ENCODE data around the gene RBM7.

The RBM7 gene

GRCh38 chr11:114400216-114400914 lies at the start of gene RBM7, which contains the start of gene C11orf71:
Gene RBM7, plus strand, starts transcription at chr11:114400666. Its CDS starts 6 bp downstream, at chr11:114400672.
Gene C11orf71, minus strand, starts transcription at chr11:114400511. Its CDS starts 180 bp downstream, at chr11:114400331.
- peak; percentile 97 to 98 for DNase-seq

GRCh38 chr11:114353443-114353842 lies 47.0 kb upstream of the RBM7 start:
- DNase-seq: no peak

- no peak for DNase-seq
These were observed 46.4 kb upstream of the RBM7 start for GRCh38 chr11:114354076-114354475.

DNA sequence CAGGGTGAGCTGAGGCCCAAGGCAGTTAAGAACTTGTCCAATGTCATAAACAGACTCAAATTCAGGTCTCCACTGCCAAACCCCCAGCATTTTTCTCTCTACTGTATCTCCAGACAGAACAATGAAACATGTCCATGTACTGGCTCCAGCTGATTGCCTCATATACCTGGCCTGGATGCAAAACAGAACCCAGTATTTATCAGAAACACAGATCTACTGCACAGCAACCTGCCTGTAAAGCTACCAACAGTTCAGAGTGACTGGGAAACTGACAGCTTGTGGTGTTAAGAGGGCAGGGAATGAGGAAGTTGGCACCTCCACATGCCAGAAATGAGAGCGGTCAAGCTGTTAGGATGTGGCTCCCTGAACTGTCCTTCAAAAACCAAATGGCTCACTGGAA lies 41.8 kb upstream of the RBM7 start:
- no peak for DNase-seq

GRCh38 chr11:114359342-114359741 lies 41.1 kb upstream of the RBM7 start:
- no peak for DNase-seq

- no peak for DNase-seq
These were observed 38.1 kb upstream of the RBM7 start for GRCh38 chr11:114362326-114362725.

GRCh38 chr11:114362958-114363357 lies 37.5 kb upstream of the RBM7 start:
- DNase-seq: no peak

GRCh38 chr11:114366331-114367243 lies 33.9 kb upstream of the RBM7 start:
- no peak for DNase-seq

DNA sequence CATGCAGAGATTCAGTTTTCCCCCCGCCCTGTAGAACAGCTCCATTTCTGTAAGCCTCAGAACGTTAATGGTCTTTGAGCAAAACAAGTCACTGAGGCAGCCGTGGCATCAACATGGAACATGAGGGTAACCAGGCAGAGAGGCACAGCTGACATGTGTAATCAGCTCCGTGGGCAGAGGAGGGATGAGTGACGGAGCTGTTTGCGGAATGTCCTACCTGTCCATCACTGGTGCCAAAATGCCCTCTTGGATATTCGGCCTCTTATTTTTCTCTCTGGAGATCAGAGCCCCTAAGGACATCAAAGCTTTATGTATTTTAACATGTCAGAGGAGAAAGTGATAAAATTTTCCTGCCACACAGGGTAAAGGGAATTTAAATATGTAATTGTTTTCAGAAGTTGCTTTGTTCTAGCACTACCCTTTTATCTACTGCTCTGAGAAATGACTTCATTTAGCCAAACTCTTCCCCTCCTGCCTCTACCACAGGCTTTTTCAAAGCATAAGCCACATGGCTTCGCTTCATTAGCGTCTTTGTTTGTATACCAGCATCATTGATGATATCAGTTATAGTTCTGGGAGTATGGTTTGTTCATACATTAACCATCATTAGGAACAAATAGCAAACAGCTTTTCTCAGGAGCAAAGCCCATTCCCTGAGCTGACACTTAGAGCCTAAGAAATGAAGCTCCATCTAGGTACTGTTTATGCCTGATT lies 33.1 kb upstream of the RBM7 start:
- DNase-seq: no peak

GRCh38 chr11:114368918-114369680 lies 31.4 kb upstream of the RBM7 start:
- no peak for DNase-seq

DNA sequence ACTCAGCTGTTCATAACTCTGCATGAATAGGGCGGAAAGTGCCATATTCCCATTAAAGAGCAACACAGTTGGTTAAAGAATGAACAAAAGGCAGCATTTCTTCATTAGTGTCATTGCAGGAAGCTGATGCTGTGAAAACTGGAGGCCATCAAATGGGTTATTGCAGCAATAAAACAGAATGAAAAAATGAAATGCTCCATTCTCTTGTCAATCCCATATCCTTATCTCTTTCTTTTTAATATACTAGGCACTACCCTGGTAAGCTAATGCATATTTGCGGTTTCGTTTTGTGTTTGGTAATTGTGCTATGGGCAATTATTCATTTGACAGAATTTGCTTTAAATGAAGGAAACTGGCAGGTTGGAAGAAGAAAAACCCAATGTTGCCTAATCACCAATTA lies 25.4 kb upstream of the RBM7 start:
- no peak for DNase-seq

DNA sequence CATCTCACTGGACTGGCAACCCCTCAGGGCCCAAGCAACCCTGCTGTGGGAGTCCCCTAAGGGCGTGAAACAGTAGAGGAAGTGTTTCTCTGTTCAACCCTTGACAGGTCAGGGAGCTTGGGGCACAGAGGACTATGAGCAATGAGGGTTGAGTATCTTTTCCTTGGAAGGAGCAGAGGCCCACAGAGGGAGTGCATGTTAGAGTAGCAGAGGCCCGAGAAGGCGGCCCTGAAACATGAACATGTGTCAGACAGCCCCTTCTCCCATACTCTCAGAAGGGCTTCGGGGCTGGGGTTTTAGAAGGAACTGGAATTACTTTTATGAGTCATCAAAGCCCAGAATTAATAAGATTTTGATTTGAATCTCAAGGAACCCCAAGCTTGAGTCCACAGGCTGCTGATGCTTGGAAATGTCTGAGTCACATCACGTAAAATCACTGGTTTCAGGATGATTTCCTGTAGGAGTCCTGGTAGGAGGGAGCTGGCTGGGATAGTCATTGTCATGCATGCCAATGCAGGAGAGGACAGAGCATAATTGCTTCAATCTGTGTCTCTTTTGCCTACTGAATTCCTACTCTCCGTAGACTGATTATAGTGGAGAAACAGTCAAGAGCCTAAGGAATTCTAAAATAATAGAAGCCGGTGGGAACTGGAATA lies 22.7 kb upstream of the RBM7 start:
- DNase-seq: no peak

DNA sequence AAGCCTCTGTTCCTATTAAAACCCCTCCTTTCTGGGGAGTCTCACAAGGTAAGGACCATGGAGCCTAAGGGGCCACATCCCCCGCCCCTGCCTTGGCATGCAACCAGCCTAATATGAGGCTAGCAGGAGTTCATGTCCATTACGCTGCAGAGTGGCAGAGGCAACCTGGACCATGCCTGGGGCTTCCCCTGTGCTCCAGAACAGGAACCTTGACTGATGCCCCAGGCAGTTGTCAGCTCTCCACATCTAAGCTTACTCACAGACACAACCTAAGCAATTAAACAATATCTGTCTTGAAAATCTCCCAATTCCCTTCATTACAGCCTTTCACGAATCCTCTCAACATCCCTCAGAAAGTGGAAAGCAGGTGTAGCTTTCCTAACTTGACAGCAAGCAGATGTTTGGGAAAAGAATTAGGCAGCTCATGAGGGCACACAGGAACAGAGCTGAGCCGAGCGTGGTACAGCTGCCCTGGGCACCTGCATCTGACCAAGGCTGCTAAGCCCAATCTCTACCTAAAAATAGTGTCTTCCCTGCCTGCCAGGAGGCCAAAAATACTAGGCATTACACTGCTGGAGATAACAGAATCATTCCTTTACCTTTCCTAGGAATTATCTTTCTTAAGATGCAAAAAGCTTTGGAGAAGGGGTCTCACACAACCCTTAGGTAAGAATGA lies 20.9 kb upstream of the RBM7 start:
- DNase-seq: no peak

- no peak for DNase-seq
These were observed 18.0 kb upstream of the RBM7 start for GRCh38 chr11:114382509-114382908.

GRCh38 chr11:114384487-114384886 lies 16.0 kb upstream of the RBM7 start:
- no peak for DNase-seq

GRCh38 chr11:114386131-114386530 lies 14.3 kb upstream of the RBM7 start:
- DNase-seq: no peak

DNA sequence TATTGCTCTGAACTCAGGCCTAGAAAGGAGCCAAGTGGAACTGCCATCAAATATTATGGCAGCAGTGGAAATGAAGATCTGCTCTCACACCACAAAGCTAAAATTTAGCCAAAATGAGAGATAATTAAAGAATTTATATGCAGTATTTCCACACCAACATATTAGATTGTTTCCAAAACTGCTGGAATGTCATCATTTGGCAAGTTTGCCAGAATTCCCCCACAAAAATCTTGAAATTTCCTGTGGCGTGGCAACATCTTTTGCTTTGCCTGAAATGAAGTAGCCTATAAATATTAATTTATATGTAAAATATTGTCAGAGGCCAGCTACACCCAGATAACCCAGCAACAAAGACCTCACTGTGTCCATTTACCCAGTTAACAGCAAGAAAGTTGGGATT lies 13.9 kb upstream of the RBM7 start:
- DNase-seq: no peak

DNA sequence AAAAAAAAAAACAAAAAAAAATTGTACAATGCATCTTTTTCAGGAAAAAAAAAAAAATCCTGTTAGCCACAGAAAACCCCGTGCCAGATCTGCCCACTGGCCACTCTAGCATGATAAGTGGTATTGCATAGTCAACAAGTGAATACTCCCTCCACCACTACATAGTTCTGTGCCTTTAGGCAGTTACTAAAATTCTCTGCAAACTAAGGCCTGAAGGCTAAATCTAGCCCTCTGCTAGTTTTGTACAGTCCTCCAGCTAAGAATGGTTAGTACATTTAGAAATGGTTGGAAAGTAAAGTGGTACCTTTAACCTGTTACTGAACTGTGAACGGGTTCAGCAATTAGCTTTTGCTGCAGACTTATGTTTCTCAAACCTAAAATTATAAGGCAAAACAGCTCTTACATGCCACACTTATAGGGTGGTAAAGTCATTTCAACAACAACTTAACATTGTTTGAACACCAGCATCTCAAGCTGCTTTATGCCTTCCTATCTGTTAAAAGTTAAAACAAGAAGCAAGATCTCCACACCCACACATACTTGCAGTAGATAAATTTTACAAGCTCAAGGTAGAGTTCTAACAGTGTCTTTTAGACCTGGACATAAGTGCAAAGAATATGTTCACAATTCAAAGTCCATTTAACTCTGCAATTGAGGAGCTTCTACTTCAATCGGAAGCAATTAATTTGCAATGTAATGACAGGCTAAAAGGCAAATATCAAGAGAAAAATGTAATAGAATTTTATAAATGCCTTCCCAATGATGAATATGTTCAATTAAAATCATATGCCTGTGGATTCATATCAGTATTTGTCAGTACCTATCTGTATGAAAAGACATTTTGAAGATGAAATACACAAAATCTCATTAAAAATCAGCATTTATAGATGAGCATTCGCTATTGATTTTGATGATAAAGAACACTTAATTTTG lies 7.5 kb upstream of the RBM7 start:
- no peak for DNase-seq

- no peak for DNase-seq
These were observed 4.7 kb upstream of the RBM7 start for GRCh38 chr11:114395736-114396135.

- DNase-seq: no peak
These were observed 3.5 kb upstream of the RBM7 start for GRCh38 chr11:114396916-114397315.

All from stimulated activated CD4-positive, alpha-beta T cell treated with anti-CD3 and anti-CD28 coated beads, Interleukin-4, amount 100 ng/mL, for 4 hours (primary cell).